Lower leg skin (tissue), 3 donors: Measurements from ENCODE around the gene EEF1A1.

Experiments
- CTCF ChIP-seq, 3 donors: fragments of 450-650 bp; IDR thresholded peaks; one replicate each; pipeline ENCODE4 v1.5.1; 2016; ENCODE audit warnings: antibody characterized with exemption in 3 of 3, mild to moderate bottlenecking in 3 of 3, moderate library complexity in 2 of 3
- POLR2A ChIP-seq, 2 donors: fragments of 450-650 bp; IDR thresholded peaks; one replicate each; pipeline ENCODE4 v1.6.1; 2016 to 2017; ENCODE audit warnings: antibody characterized with exemption in 2 of 2, mild to moderate bottlenecking in 1 of 2, moderate library complexity in 1 of 2

- no peak for TF ChIP-seq CTCF (IDR thresholded peaks at IDR 0.05)
- no peak for TF ChIP-seq POLR2A (IDR thresholded peaks at IDR 0.05)
Measured at GRCh38 chr6:73477407-73477806, 43.4 kb downstream of the EEF1A1 start.
